Naive thymus-derived CD4-positive, alpha-beta T cell (primary cell): ENCODE results near the gene FTH1. TPM values are rescaled to one million over a fixed set of nuclear protein-coding genes. Genes with fewer than 3 reads are reported as not detected.
A peak's percentile ranks its signal among the peaks of the same experiment; 100 is the strongest.

Experiments used
- ATAC-seq: fragments of 150-1000 bp; cut with Tn5 transposase; 2 replicates; pipeline ENCODE4 v1.10.0; 2021; ENCODE audit warnings: mild to moderate bottlenecking, moderate library complexity
- CTCF ChIA-PET: fragments of 350-600 bp; sonication (Branson Sonifier 250); formaldehyde crosslinking; loops from one replicate; lab custom pipeline; 2021; ENCODE audit warnings: antibody characterized with exemption; lab: Charles Lee
- POLR2A ChIA-PET: fragments of 350-600 bp; sonication (Branson Sonifier 250); formaldehyde crosslinking; loops from one replicate; lab custom pipeline; 2021; ENCODE audit warnings: antibody characterized with exemption, inconsistent platforms; lab: Charles Lee
- DNase-seq, 9 donors: peaks; one replicate each; pipeline versions ENCODE4 v3.0.0 to v3.0.0-alpha.2; 2020 to 2022; ENCODE audit warnings: mixed read lengths in 1 of 9
- H3K27ac ChIP-seq: one replicate; pipeline ENCODE4 v1.7.0; 2013; ENCODE audit warnings: mild to moderate bottlenecking, low read depth, low read length, moderate library complexity
- H3K27me3 ChIP-seq, 2 donors: one replicate each; pipeline ENCODE4 v1.7.0; 2013; ENCODE audit warnings: low read length in 2 of 2, mild to moderate bottlenecking in 2 of 2, moderate library complexity in 2 of 2; ENCODE audit not compliant: control insufficient read depth in 2 of 2, insufficient read depth in 2 of 2
- H3K36me3 ChIP-seq, 3 experiments: 1 replicate in 2 of 3; 2 replicates in 1 of 3; pipeline ENCODE4 v1.7.0; 2013; ENCODE audit warnings: low read length in 3 of 3, mild to moderate bottlenecking in 3 of 3, moderate library complexity in 1 of 3; ENCODE audit not compliant: insufficient read depth in 3 of 3, control insufficient read depth in 2 of 3
- H3K4me1 ChIP-seq, 2 donors: one replicate each; pipeline ENCODE4 v1.7.0; 2013; ENCODE audit warnings: low read length in 2 of 2, mild to moderate bottlenecking in 2 of 2, moderate library complexity in 1 of 2; ENCODE audit not compliant: control insufficient read depth in 2 of 2, insufficient read depth in 2 of 2
- H3K4me3 ChIP-seq: 2 replicates; pipeline ENCODE4 v1.7.0; 2013; ENCODE audit warnings: mild to moderate bottlenecking, low read length
- H3K9me3 ChIP-seq, 3 experiments: 1 replicate in 2 of 3; 2 replicates in 1 of 3; pipeline ENCODE4 v1.7.0; 2013; ENCODE audit warnings: low read length in 3 of 3; ENCODE audit not compliant: control insufficient read depth in 2 of 3
- H3K27ac Mint-ChIP-seq, 9 donors: one replicate each; pipeline ENCODE4 v1.8.0; 2020 to 2022; ENCODE audit warnings: mixed read lengths in 9 of 9, mild to moderate bottlenecking in 8 of 9, moderate library complexity in 5 of 9, inconsistent platforms in 2 of 9
- H3K27me3 Mint-ChIP-seq, 5 donors: one replicate each; pipeline ENCODE4 v1.8.0; 2021 to 2022; ENCODE audit warnings: mixed read lengths in 5 of 5, mild to moderate bottlenecking in 1 of 5
- H3K36me3 Mint-ChIP-seq, 5 donors: one replicate each; pipeline ENCODE4 v1.8.0; 2020 to 2022; ENCODE audit warnings: mixed read lengths in 5 of 5, mild to moderate bottlenecking in 3 of 5, inconsistent platforms in 1 of 5
- H3K4me1 Mint-ChIP-seq, 7 donors: one replicate each; pipeline ENCODE4 v1.8.0; 2020 to 2022; ENCODE audit warnings: mixed read lengths in 7 of 7, mild to moderate bottlenecking in 3 of 7, inconsistent platforms in 1 of 7
- H3K4me3 Mint-ChIP-seq, 10 donors: one replicate each; pipeline ENCODE4 v1.8.0; 2020 to 2022; ENCODE audit warnings: mild to moderate bottlenecking in 10 of 10, mixed read lengths in 10 of 10, moderate library complexity in 6 of 10, inconsistent platforms in 2 of 10
- H3K9me3 Mint-ChIP-seq, 11 donors: one replicate each; pipeline ENCODE4 v1.8.0; 2020 to 2022; ENCODE audit warnings: mixed read lengths in 11 of 11, mild to moderate bottlenecking in 4 of 11, inconsistent platforms in 1 of 11, moderate library complexity in 1 of 11
- intact Hi-C, 2 donors: fragments of 100-400 bp; cut with micrococcal nuclease; formaldehyde crosslinking; loops; one replicate each; pipeline ENCODE4 v1.15.1; 2023
- polyA plus RNA-seq, 2 donors: library from polyadenylated mRNA; unstranded; fragments of 300-500 nt; fragmentation: Illumina TruSeq; gene quantifications; one replicate each; pipeline ENCODE4 v1.2.3, GENCODE V29; 2021
- total RNA-seq, 6 experiments: library from RNA in 5 of 6; stranded (reverse) in 5 of 6; gene quantifications; 1 replicate in 5 of 6; 2 replicates in 1 of 6; pipeline ENCODE4 v1.2.3 and lab custom pipeline; 2021 to 2026

Gene FTH1
- total and polyA plus RNA-seq, 7 experiments from 2014 or later: 684 to 3,858 (median 1,833) TPM

DNA sequence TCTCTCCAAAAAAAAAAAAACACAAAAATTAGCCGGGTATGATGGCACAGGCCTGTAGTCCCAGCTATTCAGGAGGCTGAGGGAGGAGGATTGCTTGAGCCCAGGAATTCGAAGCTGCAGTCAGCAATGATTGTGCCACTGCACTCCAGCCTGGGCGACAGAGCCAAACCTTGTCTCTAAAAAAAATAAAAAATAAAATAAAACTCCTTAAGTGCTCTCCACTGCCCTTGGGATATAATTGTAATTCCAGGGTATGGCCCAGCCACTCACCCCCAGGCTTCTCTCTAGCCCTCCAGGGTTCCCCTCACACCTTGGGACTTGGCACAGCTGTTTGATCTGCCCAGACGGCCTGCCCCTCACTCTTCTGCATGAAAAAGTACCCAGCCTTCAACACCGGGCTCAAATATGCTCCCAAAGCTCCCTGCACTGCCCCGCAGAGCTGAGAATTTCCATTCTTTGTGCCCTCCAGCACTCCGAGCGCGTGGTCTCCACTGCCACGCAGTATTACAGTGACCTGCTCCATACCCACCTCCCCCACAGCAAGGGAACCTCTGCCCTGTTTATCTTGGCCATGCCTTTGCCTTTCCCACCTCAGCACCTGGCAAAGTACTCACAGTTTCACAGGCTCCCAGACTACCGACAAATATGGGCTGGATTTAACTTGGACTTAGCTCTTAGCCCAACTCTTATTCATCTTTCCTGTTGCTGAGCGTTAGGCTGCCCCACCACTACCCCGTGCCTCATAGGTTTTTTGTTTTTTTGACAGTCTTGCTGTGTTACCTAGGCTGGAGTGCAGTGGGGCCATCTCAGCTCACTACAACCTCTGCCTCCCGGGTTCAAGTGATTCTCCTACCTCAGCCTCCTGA, 7.6 kb upstream of the FTH1 start:
- Histone ChIP-seq H3K27ac (no peak overlapping the region), H3K4me3 (no peak overlapping the region), H3K27me3 (no peaks in the 10 kb centered on the region), H3K36me3 (no peaks in the 10 kb centered on the region), H3K4me1 (peaks cover 0 to 11% of the 10 kb centered on the region in 2 donors), H3K9me3 (no peaks in the 10 kb centered on the region)
- Mint-ChIP-seq H3K4me3 (no peak overlapping the region), H3K27ac (peak overlapping the region in 3 of 9 donors; percentile 14 to 84 (median 61)), H3K27me3 (no peaks in the 10 kb centered on the region), H3K4me1 (peaks cover 13 to 36% (median 29%) of the 10 kb centered on the region in 7 donors), H3K36me3 (peaks cover 0 to 9% (median 0%) of the 10 kb centered on the region in 5 donors), H3K9me3 (no peaks in the 10 kb centered on the region)
- CTCF ChIA-PET: interaction anchor here (1.0 kb wide), 1 partner anchor 133 kb away, joined by 3 read pairs; no protein-coding TSS in a partner anchor
- intact Hi-C loops: no loop called here
- no peak for ATAC-seq
- peak in 1 of 9 donors; percentile 19 for DNase-seq
- POLR2A ChIA-PET: no interaction called here

DNA sequence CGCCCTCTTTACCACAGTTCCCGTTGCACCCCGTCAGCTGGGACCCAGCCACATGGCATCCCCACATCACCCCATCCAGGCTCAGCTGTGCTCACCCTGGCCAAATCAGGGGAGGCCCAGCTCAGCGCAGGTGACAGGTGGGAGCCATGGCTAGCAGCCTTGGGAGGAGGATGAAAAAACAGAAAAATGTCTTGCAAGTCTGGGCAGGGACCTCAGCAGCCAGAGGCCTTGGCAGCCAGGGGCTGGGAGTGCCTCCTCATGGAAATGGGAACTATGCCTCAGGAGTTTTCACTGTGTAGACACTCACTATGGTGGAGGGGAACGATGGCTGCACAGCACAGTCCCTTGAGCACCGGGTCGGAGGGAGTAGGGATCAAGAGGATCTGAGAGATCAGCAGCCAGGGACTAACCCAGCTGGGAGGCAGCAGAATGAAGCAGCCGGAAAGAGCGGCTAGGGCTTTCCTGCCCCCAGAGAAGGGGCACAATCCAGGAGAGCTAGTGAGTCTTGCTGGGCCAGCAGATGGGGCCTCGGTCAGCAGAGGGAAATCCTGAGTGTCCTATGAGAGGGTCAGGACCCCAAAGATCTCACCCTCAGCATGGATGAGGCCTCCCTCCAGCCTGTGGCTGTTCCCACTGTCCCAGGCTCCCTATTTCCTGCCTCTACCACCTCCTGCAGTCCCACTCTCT, 6.2 kb upstream of the FTH1 start:
- no peaks in the 10 kb centered on the region for H3K27me3 Mint-ChIP-seq
- Histone ChIP-seq H3K4me1 (peaks cover 0 to 13% of the 10 kb centered on the region in 2 donors), H3K4me3 (no peak overlapping the region), H3K36me3 (no peaks in the 10 kb centered on the region), H3K27ac (peak overlapping the region; percentile 57), H3K9me3 (no peaks in the 10 kb centered on the region), H3K27me3 (no peaks in the 10 kb centered on the region)
- ChIA-PET CTCF (interaction anchor here (1.3 to 1.6 kb wide), 3 partner anchors 24 to 108 kb away, joined by 3 to 10 read pairs (median 6); no protein-coding TSS in a partner anchor), POLR2A (interaction anchor here (11.6 kb wide), 1 partner anchor 50 kb away, joined by 145 read pairs; no protein-coding TSS in a partner anchor)
- peaks cover 0 to 2% (median 0%) of the 10 kb centered on the region in 11 donors for H3K9me3 Mint-ChIP-seq
- ATAC-seq: no peak
- H3K4me1 Mint-ChIP-seq: peaks cover 17 to 47% (median 38%) of the 10 kb centered on the region in 7 donors
- H3K27ac Mint-ChIP-seq: peak overlapping the region in 5 of 9 donors; percentile 60 to 84 (median 81)
- peak overlapping the region in 2 of 10 donors; percentile 11 to 38 for H3K4me3 Mint-ChIP-seq
- peaks cover 0 to 4% (median 0%) of the 10 kb centered on the region in 5 donors for H3K36me3 Mint-ChIP-seq
- DNase-seq: peak in 1 of 9 donors; percentile 17
- intact Hi-C loops: no loop called here

DNA sequence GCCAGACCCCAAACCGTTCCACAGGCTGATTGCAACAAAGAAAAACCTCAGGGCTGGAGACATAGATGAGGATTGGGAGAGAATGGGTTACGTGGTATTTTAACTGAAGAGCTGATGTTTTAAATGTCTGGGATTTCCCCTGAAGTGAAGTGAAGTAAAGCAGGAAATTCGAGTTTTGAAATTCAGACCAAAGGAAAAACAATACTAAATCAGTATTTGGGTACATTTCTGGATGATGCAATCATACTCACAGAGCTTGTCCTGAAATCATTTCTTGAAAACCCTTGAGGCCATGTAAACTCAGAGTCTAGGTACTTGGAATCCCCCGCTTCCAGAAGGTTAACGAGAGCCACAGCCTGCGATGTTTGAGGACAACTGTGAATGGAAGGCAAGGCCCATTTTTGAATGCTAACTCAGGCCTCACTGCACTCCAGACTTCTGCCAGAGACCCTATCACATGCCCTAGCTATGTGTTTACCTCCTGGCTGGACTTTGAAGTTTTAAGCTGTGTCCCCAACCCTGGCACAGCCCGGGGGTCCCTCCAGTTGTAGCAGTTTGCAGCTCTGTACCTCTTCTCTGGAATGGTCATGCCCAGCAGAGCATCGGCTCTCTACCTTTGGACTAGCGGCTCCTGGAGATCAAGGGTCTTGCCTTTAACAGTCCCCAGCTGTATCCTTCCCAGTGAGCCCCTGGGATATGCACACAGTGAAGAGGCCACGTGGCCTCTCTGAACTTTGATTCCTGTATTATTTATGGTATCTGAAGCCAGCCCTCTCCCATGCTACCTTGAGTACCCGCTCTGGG, 5.4 kb upstream of the FTH1 start:
- H3K4me3 ChIP-seq: no peak overlapping the region
- Mint-ChIP-seq H3K4me3 (peak overlapping the region in 5 of 10 donors; percentile 21 to 70 (median 38)), H3K4me1 (peaks cover 25 to 54% (median 44%) of the 10 kb centered on the region in 7 donors), H3K9me3 (peaks cover 0 to 2% (median 0%) of the 10 kb centered on the region in 11 donors), H3K27ac (peak overlapping the region; percentile 17 to 89 (median 80)), H3K36me3 (peaks cover 0 to 4% (median 0%) of the 10 kb centered on the region in 5 donors), H3K27me3 (no peaks in the 10 kb centered on the region)
- H3K27me3 ChIP-seq: no peaks in the 10 kb centered on the region
- H3K4me1 ChIP-seq: peaks cover 0 to 18% of the 10 kb centered on the region in 2 donors
- ChIA-PET CTCF (interaction anchor here (0.6 to 1.6 kb wide), 4 partner anchors 24 to 109 kb away, joined by 3 to 10 read pairs (median 6); no protein-coding TSS in a partner anchor), POLR2A (interaction anchor here (1.6 to 11.6 kb wide), 2 partner anchors 9 to 51 kb away, joined by 9 to 145 read pairs; no protein-coding TSS in a partner anchor)
- ATAC-seq (peak; percentile 33), DNase-seq (peak in 3 of 9 donors; percentile 24 to 52 (median 28))
- H3K36me3 ChIP-seq: peaks cover 0 to under 1% (median 0%) of the 10 kb centered on the region in 3 experiments
- H3K9me3 ChIP-seq: no peaks in the 10 kb centered on the region
- H3K27ac ChIP-seq: peak overlapping the region; percentile 57
- intact Hi-C loops: loop anchor here in 1 of 2 donors (1.0 kb wide), 1 partner anchor 52 kb away; no protein-coding TSS in a partner anchor

DNA sequence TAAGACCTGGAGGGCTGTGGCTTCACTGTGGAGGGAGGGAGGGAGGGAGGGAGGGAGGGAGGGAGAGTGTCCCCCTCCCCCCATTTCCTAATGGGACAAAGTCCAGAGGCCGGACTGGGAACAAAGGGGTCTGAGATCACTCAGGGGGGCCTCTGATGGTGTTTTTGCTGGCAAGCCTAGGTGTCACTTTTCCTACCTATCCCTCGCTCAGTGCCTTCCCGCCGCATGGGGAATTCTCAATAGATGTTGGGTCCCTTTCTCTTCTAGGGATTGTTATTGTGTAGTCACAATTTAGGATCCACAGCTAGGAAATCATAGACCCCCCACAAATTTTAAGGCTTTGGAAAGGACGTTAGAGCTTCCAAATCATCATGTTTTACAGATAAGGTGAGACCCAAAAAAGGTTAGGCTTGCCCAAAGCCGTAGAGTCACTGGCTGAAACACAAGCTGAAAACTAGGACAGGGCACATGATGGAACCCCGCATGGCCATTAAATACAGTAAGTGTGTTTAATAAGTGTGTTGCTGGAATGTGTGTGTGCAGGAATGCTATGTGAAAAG, 4.8 kb upstream of the FTH1 start:
- Mint-ChIP-seq H3K4me3 (peak overlapping the region in 4 of 10 donors; percentile 21 to 70 (median 46)), H3K27me3 (no peaks in the 10 kb centered on the region), H3K36me3 (peaks cover 0 to 4% (median 0%) of the 10 kb centered on the region in 5 donors), H3K4me1 (peaks cover 25 to 54% (median 44%) of the 10 kb centered on the region in 7 donors), H3K27ac (peak overlapping the region; percentile 17 to 89 (median 62)), H3K9me3 (peaks cover 0 to 3% (median 0%) of the 10 kb centered on the region in 11 donors)
- Histone ChIP-seq H3K36me3 (peaks cover 0 to 3% (median 0%) of the 10 kb centered on the region in 3 experiments), H3K4me1 (peaks cover 0 to 18% of the 10 kb centered on the region in 2 donors), H3K4me3 (no peak overlapping the region), H3K27me3 (no peaks in the 10 kb centered on the region), H3K9me3 (no peaks in the 10 kb centered on the region), H3K27ac (peak overlapping the region; percentile 57)
- DNase-seq (peak in 1 of 9 donors; percentile 16), ATAC-seq (no peak)
- CTCF ChIA-PET: interaction anchor here (0.6 to 1.6 kb wide), 4 partner anchors 23 to 110 kb away, joined by 3 to 10 read pairs (median 6); no protein-coding TSS in a partner anchor
- intact Hi-C loops: loop anchor here in 1 of 2 donors (1.0 kb wide), 1 partner anchor 53 kb away; no protein-coding TSS in a partner anchor
- POLR2A ChIA-PET: interaction anchor here (1.6 to 11.6 kb wide), 2 partner anchors 9 to 51 kb away, joined by 9 to 145 read pairs; no protein-coding TSS in a partner anchor

DNA sequence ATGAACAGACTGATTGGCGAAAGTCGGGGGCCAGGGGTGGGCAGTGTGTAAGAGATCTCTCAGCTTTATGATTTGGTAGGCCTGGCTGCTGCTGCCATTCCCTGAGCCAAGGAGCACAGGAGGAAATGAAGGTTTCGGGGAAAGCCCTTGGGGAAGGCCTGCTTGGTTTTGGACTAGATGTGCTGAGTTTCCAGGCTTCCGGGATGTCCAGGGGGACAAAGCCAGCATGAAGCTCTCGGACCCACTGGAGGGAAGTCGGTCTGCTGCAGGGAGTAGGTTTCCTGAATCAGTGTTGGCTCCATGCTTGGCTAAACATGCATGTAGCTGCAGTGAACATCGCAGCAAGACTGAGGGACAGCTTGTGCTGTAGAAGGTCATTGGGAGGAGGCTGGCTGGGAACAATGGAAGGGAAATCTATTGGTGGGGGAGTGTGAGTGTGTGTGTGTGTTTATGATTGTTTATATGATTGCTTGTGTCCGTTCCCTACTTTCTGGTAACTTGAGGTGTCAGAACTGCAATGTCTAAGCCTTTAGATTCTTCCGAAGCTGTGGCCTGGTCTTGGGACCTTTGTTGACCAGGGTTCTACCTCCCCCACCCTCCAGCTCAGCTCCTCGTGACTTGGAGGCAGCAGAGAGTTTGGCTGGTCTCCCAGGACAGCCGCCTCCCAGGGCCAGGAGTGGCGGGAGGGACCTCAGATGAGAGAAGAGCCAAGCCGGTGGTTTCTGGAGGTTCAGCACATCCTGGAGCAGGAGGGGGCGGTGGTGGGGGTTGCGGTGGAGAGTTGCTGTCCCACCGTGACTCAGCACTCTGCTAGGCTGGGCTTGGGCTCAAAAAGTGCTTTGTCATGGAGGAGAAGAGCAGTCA, 4.0 kb upstream of the FTH1 start:
- intact Hi-C loops: loop anchor here in 1 of 2 donors (1.0 kb wide), 1 partner anchor 54 kb away; no protein-coding TSS in a partner anchor
- peaks cover 0 to 4% (median 0%) of the 10 kb centered on the region in 11 donors for H3K9me3 Mint-ChIP-seq
- DNase-seq: peak in 4 of 9 donors; percentile 36 to 57 (median 44)
- ChIA-PET POLR2A (interaction anchor here (0.6 to 11.6 kb wide), 4 partner anchors 8 to 869 kb away, joined by 3 to 145 read pairs (median 6); no protein-coding TSS in a partner anchor), CTCF (interaction anchor here (0.9 to 1.6 kb wide), 3 partner anchors 25 to 137 kb away, joined by 3 to 6 read pairs (median 3); no protein-coding TSS in a partner anchor)
- peak overlapping the region in 6 of 10 donors; percentile 4 to 56 (median 36) for H3K4me3 Mint-ChIP-seq
- no peaks in the 10 kb centered on the region for H3K27me3 Mint-ChIP-seq
- H3K9me3 ChIP-seq: no peaks in the 10 kb centered on the region
- no peaks in the 10 kb centered on the region for H3K27me3 ChIP-seq
- peaks cover 0 to 8% (median 0%) of the 10 kb centered on the region in 3 experiments for H3K36me3 ChIP-seq
- H3K4me1 ChIP-seq: peaks cover 0 to 18% of the 10 kb centered on the region in 2 donors
- H3K27ac ChIP-seq: peak overlapping the region; percentile 14
- H3K36me3 Mint-ChIP-seq: peaks cover 0 to 8% (median 3%) of the 10 kb centered on the region in 5 donors
- peaks cover 25 to 55% (median 45%) of the 10 kb centered on the region in 7 donors for H3K4me1 Mint-ChIP-seq
- peak overlapping the region in 8 of 9 donors; percentile 5 to 85 (median 62) for H3K27ac Mint-ChIP-seq
- no peak overlapping the region for H3K4me3 ChIP-seq
- peak; percentile 28 for ATAC-seq
